Measurements from ENCODE around the gene PIK3AP1.

DNA sequence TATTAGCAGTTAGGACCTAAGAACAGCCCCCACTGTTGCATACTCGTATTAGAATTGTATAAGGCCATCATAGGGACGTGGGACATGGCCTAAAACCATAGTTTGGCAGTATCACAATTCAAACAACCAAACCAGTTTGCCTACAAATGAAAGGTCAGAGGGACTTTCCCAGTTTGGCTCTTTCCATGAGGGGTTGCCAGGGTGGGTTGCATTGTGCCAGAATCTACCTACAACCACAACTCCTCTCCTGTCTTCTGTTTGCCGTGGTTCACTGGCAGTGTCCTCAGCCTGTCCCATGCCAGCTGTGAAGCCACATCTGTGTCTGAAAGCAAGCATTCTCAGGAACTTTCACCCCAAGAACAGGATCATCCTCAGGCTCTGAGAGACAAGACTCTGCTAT, 44.5 kb downstream of the PIK3AP1 start:
- no peak for TF ChIP-seq CTCF (IDR thresholded peaks at IDR 0.05; ENCODE audit: insufficient read depth, low read depth, low read length)
- no peak for TF ChIP-seq EZH2 (IDR thresholded peaks at IDR 0.05; ENCODE audit: insufficient read depth, low read length)

All from astrocyte (in vitro differentiated cells and primary cell).